ENCODE data around the gene CHST11. TPM values are rescaled to one million over a fixed set of nuclear protein-coding genes. Genes with fewer than 3 reads are reported as not detected.

CHST11 gene
- total and polyA plus RNA-seq, 9 of the 15 experiments (the other 6 are each of a cell fraction or from before 2014, with no cell fraction given), result 2.3 to 38.7 (median 15.0) TPM

DNA sequence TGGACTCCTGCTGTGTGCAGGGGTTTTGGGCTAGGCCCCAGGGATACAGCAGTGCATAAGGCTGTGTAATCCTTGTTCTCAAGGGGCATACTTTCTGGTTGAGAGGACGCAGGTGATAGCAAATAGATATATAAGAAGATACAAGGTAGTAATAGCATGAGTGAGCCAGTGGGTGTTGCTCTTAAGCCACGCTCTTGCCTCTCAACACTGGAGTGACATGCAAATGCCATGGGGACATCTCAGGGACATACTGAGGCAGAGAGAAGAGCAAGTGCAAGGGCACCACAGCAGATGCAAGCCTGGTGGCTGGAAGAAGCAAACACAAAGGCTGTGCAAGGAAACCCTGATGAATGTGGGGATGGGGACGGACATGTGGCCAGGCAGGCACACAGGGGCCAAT, 223.3 kb downstream of the CHST11 start:
- 84% methylated on average over 3 of the region's 3 CpGs for WGBS (ENCODE audit: insufficient coverage, low coverage, missing lambda C conversion rate)
- ATAC-seq (peak; percentile 65; the same call in 2 of the 3 replicates), FAIRE-seq (no peak), DNase-seq (ENCODE audit: extremely low read depth in 1 of 4, low spot score in 3 of 4) (peak in 1 of 4 experiments; percentile 20)
- ChIA-PET POLR2A (no interaction called here), CTCF (ENCODE audit: low intra/inter-chr PET ratio) (interaction anchor here (0.6 kb wide), 1 partner anchor 18 kb away, joined by 3 read pairs; no protein-coding TSS in a partner anchor)
- no peak overlapping the region for H3K4me2 ChIP-seq (ENCODE audit: insufficient read depth, low read length)
- in situ Hi-C loops (cut with MboI) (no loop called here), intact Hi-C loops (cut with micrococcal nuclease) (loop anchor here (1.0 kb wide), 1 partner anchor 197 kb away; no protein-coding TSS in a partner anchor)
- H3K9ac ChIP-seq (ENCODE audit: insufficient read depth in 1 of 2, low read depth in 2 of 2, low read length in 2 of 2), result no peak overlapping the region
- no peaks in the 10 kb centered on the region for H3K9me1 ChIP-seq (ENCODE audit: control insufficient read depth, insufficient read depth, low read length)
- TF ChIP-seq NR2C2 (CRISPR knock-in tag; IDR thresholded peaks at IDR 0.05) (no peak), NR2C2 (tag; IDR thresholded peaks at IDR 0.05) (no peak), FOXJ3 (CRISPR knock-in tag; IDR thresholded peaks at IDR 0.05) (no peak), RAD21 (CRISPR knock-in tag; conservative IDR thresholded peaks at IDR 0.05 in 1 of 2, IDR thresholded peaks at IDR 0.05 in 1 of 2) (peak in 1 of 2 experiments; percentile 30; a peak in 1 of 4 replicates)
- TF ChIP-seq, protein P1, sequence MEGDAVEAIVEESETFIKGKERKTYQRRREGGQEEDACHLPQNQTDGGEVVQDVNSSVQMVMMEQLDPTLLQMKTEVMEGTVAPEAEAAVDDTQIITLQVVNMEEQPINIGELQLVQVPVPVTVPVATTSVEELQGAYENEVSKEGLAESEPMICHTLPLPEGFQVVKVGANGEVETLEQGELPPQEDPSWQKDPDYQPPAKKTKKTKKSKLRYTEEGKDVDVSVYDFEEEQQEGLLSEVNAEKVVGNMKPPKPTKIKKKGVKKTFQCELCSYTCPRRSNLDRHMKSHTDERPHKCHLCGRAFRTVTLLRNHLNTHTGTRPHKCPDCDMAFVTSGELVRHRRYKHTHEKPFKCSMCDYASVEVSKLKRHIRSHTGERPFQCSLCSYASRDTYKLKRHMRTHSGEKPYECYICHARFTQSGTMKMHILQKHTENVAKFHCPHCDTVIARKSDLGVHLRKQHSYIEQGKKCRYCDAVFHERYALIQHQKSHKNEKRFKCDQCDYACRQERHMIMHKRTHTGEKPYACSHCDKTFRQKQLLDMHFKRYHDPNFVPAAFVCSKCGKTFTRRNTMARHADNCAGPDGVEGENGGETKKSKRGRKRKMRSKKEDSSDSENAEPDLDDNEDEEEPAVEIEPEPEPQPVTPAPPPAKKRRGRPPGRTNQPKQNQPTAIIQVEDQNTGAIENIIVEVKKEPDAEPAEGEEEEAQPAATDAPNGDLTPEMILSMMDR (IDR thresholded peaks at IDR 0.05 in 2 of 3, conservative IDR thresholded peaks at IDR 0.05 in 1 of 3; ENCODE audit: insufficient read depth in 2 of 3, low read depth in 1 of 3, low read length in 3 of 3), result peak; percentile 1 to 40 (median 24); a peak in 2 of 6 replicates
- H3K27me3 ChIP-seq (ENCODE audit: control insufficient read depth in 2 of 2, insufficient read depth in 2 of 2, low read length in 2 of 2), result no peaks in the 10 kb centered on the region
- BruUV-seq (replicated peaks), result no TSS peak
- no peak overlapping the region for H3K27ac ChIP-seq (ENCODE audit: extremely low read depth, low read depth, low read length)
- H3K4me1 ChIP-seq (replicated peaks in 1 of 2; ENCODE audit: control insufficient read depth in 2 of 2, insufficient read depth in 2 of 2, low read length in 2 of 2), result no peaks in the 10 kb centered on the region; a peak in 1 of 5 replicates
- H3K36me3 ChIP-seq (ENCODE audit: control insufficient read depth, insufficient read depth, low read length), result no peaks in the 10 kb centered on the region; the same call in 2 of the 3 replicates
- H3K79me2 ChIP-seq (ENCODE audit: control insufficient read depth, insufficient read depth, low read length), result peaks cover 8% of the 10 kb centered on the region; the same call in 2 of the 3 replicates
- H4K20me1 ChIP-seq (replicated peaks; ENCODE audit: control insufficient read depth, insufficient read depth, low read length), result peaks cover 5% of the 10 kb centered on the region; the same call in 1 of the 2 replicates
- H3K9me3 ChIP-seq (replicated peaks; ENCODE audit: control insufficient read depth, insufficient read depth, low read depth, low read length), result no peaks in the 10 kb centered on the region
- no peak overlapping the region for H2AFZ ChIP-seq (ENCODE audit: low read depth, low read length)
- no peak overlapping the region for H3K4me3 ChIP-seq
